GM04504 (cell line): Measurements from ENCODE around the gene R3HCC1L.
A peak's percentile ranks its signal among the peaks of the same experiment; 100 is the strongest.
"Not testable (repeated sequence)": the region's sequence is repeated elsewhere in the genome, so short reads cannot be mapped to it uniquely, and the experiment has no call there.

Experiments used
- DNase-seq: peaks from one replicate; pipeline ENCODE4 v3.0.0-alpha.2; 2012; ENCODE audit warnings: low read depth

Gene R3HCC1L

DNA sequence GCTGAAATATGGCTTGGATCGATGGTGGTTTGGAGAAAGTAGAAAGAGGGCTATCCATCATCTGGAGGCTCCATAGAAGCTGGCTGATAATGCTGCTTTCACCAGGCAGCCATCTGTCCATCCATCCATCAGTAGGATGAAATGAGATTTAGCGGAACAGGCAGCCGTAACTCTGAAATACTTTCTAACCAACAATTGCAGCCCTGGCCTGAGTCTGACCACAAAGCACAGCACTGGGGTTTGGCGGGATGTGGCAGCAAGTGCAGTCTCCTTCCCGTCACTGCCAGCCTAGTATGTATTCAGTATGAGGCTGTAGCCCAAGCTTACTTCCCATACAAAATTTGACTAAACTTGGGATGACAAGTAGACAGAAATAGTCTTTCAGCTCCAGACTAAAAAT lies 38.0 kb downstream of the R3HCC1L start:
- DNase-seq: no peak

DNA sequence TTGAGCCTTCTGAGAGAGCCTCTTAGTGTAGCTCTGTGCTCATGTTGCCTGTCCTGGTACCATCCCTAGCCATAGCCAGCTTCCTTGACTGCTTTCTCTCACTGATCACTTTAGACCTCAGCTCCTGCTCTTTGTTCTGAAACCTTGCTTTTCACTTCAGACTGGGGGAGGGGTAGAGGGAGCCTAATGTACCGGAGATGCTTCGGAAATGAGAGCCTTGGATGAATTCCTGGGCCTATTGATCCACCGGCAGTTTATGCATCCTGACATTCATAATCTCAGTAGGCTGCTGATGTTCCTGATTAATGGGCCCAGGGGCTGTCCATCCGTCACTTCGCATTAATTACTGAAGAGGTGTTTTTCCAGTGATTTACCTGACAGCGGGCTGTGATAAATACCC lies 38.8 kb downstream of the R3HCC1L start:
- no peak for DNase-seq

DNA sequence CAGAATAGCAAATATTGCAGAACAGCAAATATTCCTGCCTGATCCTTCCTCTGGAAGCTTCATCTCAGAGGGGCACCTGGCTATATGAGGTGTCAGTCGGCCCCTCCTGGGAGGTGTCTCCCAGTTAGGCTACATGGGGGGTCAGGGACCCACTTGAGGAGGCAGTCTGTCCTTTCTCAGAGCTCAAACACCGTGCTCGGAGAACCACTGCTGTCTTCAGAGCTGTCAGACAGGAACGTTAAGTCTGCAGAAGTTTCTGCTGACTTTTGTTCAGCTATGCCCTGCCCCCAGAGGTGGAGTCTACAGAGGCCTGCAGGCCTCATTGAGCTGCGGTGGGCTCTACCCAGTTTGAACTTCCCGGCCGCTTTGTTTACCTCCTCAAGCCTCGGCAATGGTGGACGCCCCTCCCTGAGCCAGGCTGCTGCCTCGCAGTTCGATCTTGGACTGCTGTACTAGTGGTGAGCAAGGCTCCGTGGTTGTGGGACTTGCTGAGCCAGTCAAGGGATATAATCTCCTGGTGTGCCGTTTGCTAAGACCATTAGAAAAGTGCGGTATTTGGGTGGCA lies 48.0 kb downstream of the R3HCC1L start:
- DNase-seq: not testable (repeated sequence)

- no peak for DNase-seq
Measured at GRCh38 chr10:98186681-98187080, 52.2 kb downstream of the R3HCC1L start.

- DNase-seq: not testable (repeated sequence)
Measured at GRCh38 chr10:98190773-98191172, 56.3 kb downstream of the R3HCC1L start.

- no peak for DNase-seq
Measured at GRCh38 chr10:98193037-98193436, 58.6 kb downstream of the R3HCC1L start.

- no peak for DNase-seq
Measured at GRCh38 chr10:98194633-98195032, 60.2 kb downstream of the R3HCC1L start.

DNA sequence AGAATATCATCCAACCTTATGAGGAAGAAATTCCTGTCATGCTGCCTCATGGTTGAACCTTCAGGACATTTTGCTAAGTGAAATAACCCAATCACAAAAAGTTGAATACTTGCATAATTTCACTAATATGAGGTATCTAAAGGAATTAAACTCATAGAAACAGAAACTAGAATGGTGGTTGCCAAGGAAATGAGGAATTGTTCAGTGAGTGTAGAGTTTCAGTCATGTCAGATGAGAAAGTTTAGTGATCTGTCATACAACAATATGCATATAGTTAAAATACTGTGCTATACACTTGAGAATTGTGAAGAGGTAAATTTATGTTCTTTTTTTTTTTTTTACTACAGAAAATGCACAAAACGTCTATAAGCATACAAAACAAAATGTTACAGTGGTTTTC lies 60.7 kb downstream of the R3HCC1L start:
- DNase-seq: no peak

GRCh38 chr10:98196985-98197384 lies 62.5 kb downstream of the R3HCC1L start:
- no peak for DNase-seq

DNA sequence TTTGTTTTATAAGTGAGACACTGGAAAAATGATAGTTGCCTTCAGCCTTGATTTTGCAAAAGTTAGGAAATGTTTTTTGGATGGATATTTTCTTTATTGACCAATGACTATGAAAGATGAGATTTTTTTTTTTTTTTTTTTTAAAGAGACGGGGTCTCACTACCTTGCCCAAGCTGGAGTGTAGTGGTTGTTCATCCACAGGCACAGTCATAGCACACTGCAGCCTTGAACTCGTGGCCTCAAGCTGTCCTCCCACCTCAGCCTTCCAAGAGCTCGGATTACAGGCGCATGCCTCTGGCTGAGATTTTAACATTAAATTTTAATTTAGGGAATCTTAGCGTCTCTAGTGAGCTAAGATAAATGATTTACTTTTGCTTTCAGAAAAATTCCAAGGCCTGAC lies 67.3 kb downstream of the R3HCC1L start:
- no peak for DNase-seq

DNA sequence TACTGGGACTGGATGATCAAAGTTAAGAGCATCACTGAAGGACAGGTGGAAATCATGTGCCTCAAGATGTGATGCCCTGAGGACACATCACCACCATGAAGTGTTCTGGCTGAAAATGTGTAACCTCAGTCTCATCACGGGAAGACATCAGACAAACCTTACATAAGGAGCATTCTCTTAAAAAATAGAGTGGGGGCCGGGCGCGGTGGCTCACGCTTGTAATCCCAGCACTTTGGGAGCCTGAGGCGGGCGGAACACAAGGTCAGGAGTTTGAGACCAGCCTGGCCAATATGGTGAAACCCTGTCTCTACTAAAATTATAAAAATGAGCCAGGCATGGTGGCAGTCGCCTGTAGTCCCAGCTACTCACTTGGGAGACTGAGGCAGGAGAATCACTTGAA lies 67.9 kb downstream of the R3HCC1L start:
- DNase-seq: no peak

DNA sequence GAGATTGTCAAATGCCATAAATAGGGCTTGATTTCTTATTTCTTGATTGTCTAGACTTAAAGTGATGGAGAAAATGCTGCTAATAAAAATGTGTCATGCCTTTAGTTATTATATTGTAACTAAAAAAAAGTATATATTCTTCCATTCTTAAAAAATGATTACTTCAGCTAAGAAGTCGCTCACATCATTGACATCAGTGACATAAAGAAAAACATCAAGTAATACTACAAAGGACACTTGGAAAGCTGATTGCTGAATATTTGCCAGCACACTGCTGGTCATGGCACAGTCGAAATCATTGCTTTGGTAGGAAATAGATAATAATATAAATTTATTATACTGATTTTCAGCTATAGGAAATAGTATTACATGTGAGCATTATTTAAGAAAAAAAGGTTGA lies 70.9 kb downstream of the R3HCC1L start:
- no peak for DNase-seq

DNA sequence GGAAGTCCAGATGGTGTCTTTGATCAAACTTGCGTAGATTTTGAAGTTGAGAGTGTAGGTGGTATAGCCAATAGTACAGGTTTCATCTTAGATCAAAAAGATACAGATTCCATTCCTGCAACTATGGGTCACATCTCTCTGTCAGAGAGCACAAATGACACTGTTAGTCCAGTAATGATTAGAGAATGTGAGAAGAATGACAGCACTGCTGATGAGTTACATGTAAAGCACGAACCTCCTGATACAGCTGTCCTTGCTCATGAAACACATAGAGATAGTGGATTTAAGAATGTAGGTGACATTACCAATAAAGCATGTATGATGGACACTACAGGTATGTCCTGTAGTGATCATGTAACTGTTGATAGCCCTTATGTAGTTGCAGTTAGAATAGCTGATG lies 74.5 kb downstream of the R3HCC1L start:
- no peak for DNase-seq

GRCh38 chr10:98209441-98209840 lies 75.0 kb downstream of the R3HCC1L start:
- DNase-seq: no peak

DNA sequence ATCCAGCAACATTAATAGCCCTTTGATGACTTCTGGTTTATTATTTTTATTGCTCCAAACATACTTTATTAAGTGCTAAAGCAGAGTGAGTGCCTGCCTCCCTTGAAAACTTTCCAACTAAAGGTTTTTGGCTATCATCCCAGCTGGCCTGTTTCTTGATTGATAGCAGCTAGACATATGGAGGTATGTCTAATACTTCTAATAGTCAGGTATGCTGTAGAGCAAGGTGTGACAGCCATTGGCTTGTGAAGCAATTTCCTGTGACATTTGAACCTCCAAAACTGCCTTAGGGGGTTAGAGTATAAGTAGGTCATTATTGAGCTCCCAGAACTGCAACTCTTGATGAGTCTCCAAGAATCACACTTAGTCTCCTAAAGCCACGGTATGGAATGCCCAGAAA lies 77.7 kb downstream of the R3HCC1L start:
- DNase-seq: no peak

DNA sequence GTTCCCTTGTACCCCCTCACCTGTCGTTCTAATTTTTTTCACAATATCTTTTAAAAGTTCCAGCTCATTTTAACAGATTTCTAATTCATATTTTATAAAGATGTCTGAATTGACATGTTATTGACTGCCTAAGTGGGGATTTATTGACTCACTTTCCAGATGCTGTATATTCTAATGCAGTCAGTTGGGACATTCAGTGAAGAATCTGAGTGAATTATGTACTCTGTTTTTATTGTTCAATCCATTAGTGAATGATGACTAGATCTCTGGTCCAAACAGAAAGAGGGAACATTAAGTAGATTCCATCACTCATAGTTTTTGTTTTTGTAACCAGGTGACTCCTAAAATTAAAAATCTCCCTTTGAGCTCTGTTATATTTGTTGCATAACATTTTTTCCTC lies 79.3 kb downstream of the R3HCC1L start:
- no peak for DNase-seq

- DNase-seq: no peak
Measured at GRCh38 chr10:98215373-98215772, 80.9 kb downstream of the R3HCC1L start.

DNA sequence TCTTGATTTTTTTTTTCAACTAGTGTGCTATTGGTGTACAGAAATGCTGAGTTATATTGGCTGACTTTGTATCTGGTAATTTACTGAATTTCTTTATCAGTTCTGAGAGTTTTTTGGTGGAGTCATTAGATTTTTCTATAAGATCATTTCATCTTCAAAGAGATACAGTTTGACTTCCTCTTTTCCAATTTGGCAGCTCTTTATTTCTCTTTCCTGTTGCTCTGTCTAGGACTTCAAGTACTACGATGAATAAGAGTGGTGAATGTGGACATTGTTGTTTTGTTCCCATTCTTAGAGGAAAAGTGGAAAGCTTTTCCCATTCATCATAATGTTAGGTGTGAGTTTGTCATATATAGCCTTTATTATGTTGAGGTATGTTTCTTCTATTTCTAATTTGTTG lies 83.3 kb downstream of the R3HCC1L start:
- no peak for DNase-seq

DNA sequence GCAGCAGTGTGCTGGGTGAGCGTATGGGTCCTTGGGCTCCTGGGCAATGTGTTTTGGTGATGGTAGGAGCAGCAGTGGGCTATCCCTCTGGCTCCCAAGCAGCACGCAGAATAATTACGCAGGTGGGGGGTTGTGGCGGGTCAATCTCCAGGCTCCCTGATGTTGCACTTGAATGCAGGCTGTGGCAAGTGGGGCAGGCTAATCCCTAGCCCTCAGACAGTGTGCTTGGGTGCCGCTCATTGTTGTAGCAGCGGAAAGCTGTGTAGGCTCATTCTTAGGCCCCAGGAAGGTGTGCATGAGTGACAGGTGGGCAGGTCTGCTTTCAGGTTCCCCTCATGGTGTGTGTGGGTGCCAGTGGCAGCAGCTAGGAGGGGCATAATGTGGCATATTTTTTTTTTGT lies 89.4 kb downstream of the R3HCC1L start:
- DNase-seq: no peak

GRCh38 chr10:98224509-98224908 lies 90.1 kb downstream of the R3HCC1L start:
- peak; percentile 7 for DNase-seq

DNA sequence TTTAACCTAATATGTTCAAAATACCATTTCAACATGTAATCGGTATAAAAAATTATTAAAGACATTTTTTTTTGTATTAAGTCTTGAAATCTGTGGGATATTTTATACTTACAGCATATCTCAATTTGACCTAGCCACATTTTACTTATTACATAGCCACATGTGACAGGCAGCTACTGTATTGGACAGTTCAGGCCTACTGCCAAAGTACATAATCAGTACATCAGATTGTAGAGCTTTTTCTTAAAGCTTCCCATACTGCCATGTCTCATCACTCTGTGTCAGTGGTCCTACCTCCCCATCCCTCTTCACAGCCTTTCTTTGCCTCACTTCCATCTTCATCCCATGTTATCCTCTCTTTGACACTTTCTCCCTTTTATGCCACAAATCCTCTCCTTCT lies 90.5 kb downstream of the R3HCC1L start:
- DNase-seq: no peak

DNA sequence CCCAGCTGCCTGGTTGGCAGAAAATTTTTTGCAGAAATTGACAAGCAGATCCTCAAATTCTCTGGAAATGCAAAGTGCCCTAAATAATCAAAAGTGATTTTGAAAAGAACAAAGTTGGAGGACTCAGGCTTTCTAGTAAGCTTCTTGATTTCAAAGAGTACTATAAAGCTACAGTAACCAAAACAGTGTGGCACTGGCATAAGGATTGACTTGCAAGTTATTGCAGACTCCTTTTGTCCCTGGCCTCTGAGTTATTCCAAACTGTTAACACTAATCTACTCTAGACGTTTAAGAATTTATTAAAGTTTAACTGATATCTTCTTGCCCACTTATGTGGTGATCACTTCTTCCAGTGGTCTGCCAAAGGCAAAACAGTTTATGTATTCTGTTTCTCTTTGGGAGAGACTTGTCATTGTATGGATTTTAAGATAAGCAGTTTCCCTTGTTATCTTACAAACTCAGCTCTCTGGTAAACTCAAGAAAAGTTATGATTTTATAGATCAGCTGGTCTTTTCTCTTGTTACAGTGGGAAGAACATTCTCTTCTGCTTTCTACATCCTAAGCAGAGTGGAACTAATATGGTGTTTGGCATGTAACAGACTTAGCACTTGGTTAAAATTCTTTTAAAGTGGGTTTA lies 92.2 kb downstream of the R3HCC1L start:
- no peak for DNase-seq

- DNase-seq: not testable (repeated sequence)
Measured at GRCh38 chr10:98227713-98228112, 93.3 kb downstream of the R3HCC1L start.

DNA sequence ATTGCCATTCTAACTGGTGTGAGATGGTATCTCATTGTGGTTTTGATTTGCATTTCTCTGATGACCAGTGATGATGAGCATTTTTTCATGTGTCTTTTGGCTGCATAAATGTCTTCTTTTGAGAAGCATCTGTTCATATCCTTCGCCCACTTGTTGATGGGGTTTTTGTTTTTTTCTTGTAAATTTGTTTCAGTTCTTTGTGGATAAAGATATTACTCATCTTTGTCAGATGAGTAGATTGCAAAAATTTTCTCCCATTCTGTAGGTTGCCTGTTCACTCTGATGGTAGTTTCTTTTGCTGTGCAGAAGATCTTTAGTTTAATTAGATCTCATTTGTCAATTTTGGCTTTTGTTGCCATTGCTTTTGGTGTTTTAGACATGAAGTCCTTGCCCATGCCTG lies 93.8 kb downstream of the R3HCC1L start:
- DNase-seq: not testable (repeated sequence)
